Pancreas (tissue), 10 donors: ENCODE data around the gene TUNAR. TPM values are rescaled to one million over a fixed set of nuclear protein-coding genes. Genes with fewer than 3 reads are reported as not detected.

Experiments used
- ATAC-seq, 4 donors: fragments of 200-7000 bp; cut with Tn5 transposase; one replicate each; pipeline versions ENCODE4 v1.8.0 to v1.9.1; 2020; ENCODE audit warnings: mild to moderate bottlenecking in 4 of 4, moderate library complexity in 4 of 4
- DNase-seq, 6 donors: peaks; one replicate each; pipeline ENCODE4 v3.0.0-alpha.2; 2020
- FAIRE-seq: peaks from 2 replicates; lab custom pipeline; 2012; peaks lifted over from hg19 to GRCh38; lab: Jason Lieb, UNC
- H3K27ac ChIP-seq, 4 donors: fragments of 200-600 bp; sonication (generic); 1 replicate in 3 of 4; 2 replicates in 1 of 4; pipeline versions ENCODE4 v1.5.0 to v1.8.0; 2020
- H3K27me3 ChIP-seq, 4 donors: fragments of 200-600 bp; one replicate each; pipeline ENCODE4 v1.8.0; 2021
- H3K36me3 ChIP-seq, 3 donors: fragments of 200-600 bp; sonication (generic) in 1 of 3; one replicate each; pipeline versions ENCODE4 v1.5.0 to v1.8.0; 2020 to 2021
- H3K4me1 ChIP-seq, 3 donors: fragments of 200-600 bp; one replicate each; pipeline ENCODE4 v1.8.0; 2021
- H3K4me3 ChIP-seq, 4 donors: fragments of 200-600 bp; sonication (generic) in 2 of 4; one replicate each; pipeline versions ENCODE4 v1.5.0 to v1.8.0; 2020 to 2021
- H3K9me3 ChIP-seq, 4 donors: fragments of 200-600 bp; one replicate each; pipeline ENCODE4 v1.8.0; 2021
- WGBS, 2 donors: extraction: QIAGEN DNeasy Blood & Tissue Kit; methylation state at CpG; one replicate each; pipeline ENCODE4 v1.1.7; 2013; 5-methylcytosine and 5-hydroxymethylcytosine counted together
- intact Hi-C, 3 donors: fragments of 100-400 bp; cut with DNase I; formaldehyde crosslinking; loops; one replicate each; pipeline versions ENCODE4 v1.11.1 to v1.14.2; 2022
- polyA plus RNA-seq, 2 donors: library from polyadenylated mRNA; stranded (reverse); fragments of 200-250 nt; gene quantifications; one replicate each; pipeline ENCODE4 v1.2.3, GENCODE V29; 2013
- total RNA-seq, 6 donors: library from RNA; stranded (reverse); fragmentation: NEBNext Ultra II Directional in 4 of 6; extraction: Animal tissue kit (Norgen Biotek cat#: 25700) in 4 of 6; gene quantifications; one replicate each; pipeline versions ENCODE4 v1.2.1 to v1.2.4, GENCODE V29; 2021 to 2023
- TF ChIP-seq, protein P1 (sequence below), 4 donors: fragments of 200-600 bp; sonication (generic) in 3 of 4; IDR thresholded peaks; one replicate each; pipeline versions ENCODE4 v1.5.0 to v1.8.0; 2021; ENCODE audit warnings: antibody characterized with exemption in 4 of 4
- donor health status: healthy with polysubstance abuse.
- donor health status: DM: no; HTN: no; CAD: no; lungs with moderate emphysema.
- donor health status: DM: no; HTN: no; CAD: no.
- donor health status: control.
- donor health status: control.
- donor health status: Bipolar disorder and iron deficiency.
- donor health status: DM: yes; HTN: yes; CAD: no.
- donor health status: DM: no; HTN: no; CAD: no.
- donor health status: DM: no; HTN: no; CAD: no.
- donor health status: DM: yes; HTN: yes; CAD: no.

TUNAR gene
- total and polyA plus RNA-seq, 8 donors = 0.23 to 12.7 (median 1.0) TPM

DNA sequence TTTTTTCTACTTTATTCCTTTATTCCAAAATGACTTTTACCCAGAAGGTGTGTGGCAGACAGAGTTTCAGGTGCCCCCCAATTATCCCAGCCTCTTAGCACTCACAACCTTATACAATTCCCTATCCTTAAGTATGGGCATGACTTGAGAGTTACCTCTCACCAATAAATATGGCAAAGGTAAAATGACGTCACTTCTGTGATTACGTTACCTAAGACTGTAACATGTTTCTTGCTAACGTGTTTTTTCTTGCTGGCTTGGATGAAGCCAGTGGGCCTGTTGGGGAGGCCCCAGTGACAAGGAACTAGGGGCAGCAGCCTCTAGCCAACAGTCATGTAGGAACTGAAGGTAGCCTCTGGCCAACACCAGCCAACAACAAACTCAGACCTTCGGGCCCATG is 13.3 kb upstream of the TUNAR start:
- no peak overlapping the region for H3K27ac ChIP-seq
- H3K4me3 ChIP-seq = no peak overlapping the region
- FAIRE-seq (no peak), ATAC-seq (no peak), DNase-seq (no peak)
- no peaks in the 10 kb centered on the region for H3K9me3 ChIP-seq
- WGBS, 2 donors = 63 to 71% methylated on average over 4 of the region's 4 CpGs
- no peaks in the 10 kb centered on the region for H3K36me3 ChIP-seq
- TF ChIP-seq, protein P1, sequence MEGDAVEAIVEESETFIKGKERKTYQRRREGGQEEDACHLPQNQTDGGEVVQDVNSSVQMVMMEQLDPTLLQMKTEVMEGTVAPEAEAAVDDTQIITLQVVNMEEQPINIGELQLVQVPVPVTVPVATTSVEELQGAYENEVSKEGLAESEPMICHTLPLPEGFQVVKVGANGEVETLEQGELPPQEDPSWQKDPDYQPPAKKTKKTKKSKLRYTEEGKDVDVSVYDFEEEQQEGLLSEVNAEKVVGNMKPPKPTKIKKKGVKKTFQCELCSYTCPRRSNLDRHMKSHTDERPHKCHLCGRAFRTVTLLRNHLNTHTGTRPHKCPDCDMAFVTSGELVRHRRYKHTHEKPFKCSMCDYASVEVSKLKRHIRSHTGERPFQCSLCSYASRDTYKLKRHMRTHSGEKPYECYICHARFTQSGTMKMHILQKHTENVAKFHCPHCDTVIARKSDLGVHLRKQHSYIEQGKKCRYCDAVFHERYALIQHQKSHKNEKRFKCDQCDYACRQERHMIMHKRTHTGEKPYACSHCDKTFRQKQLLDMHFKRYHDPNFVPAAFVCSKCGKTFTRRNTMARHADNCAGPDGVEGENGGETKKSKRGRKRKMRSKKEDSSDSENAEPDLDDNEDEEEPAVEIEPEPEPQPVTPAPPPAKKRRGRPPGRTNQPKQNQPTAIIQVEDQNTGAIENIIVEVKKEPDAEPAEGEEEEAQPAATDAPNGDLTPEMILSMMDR (IDR thresholded peaks at IDR 0.05) = no peak
- no peaks in the 10 kb centered on the region for H3K4me1 ChIP-seq
- intact Hi-C loops = no loop called here
- no peaks in the 10 kb centered on the region for H3K27me3 ChIP-seq

DNA sequence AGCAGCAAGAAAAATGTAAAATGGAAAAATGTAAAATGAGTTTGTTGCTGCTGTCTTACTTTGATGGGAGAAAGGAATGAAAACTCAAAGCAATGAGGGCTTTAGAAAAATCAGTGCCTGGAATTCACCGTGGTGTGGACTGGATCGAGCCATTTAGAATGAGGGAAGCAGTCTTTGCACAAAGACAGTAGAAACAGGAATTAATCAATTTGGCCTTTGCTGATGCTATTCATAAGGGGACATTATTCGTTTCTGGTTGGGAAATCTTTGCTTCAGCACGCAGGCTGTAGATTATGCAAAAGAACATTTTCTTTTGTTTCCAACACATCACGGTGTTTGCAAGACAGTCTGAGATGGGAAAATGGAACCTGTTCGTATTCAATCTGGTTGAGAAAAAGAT is 6.9 kb upstream of the TUNAR start:
- Histone ChIP-seq H3K27ac (no peak overlapping the region), H3K4me1 (no peaks in the 10 kb centered on the region), H3K4me3 (no peak overlapping the region), H3K36me3 (no peaks in the 10 kb centered on the region), H3K27me3 (no peaks in the 10 kb centered on the region), H3K9me3 (no peaks in the 10 kb centered on the region)
- ATAC-seq (no peak), FAIRE-seq (no peak), DNase-seq (no peak)
- TF ChIP-seq, protein P1 (IDR thresholded peaks at IDR 0.05) = no peak
- WGBS, 2 donors = 53 to 63% methylated on average over 6 of the region's 6 CpGs
- intact Hi-C loops = no loop called here

DNA sequence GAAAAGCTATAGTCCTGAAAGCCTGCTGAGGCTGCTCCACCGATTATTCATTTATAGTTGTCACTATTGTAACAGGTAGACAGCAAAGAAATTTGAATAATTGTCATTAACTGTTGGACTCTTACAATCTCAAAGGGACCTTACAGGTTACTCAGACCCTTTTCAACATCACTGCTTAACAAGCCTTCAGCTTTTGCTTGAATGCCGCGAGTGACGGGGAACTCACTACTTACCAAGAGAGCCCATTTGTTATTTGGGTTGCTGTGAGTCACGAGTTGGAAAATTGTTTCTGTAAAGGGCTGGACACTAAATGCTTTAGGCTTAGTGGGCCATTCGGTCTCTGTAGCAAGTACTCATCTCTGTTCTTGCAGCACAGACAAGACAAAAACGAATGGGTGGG is 5.9 kb upstream of the TUNAR start:
- 60 to 81% methylated on average over 7 of the region's 7 CpGs for WGBS, 2 donors
- no peak for FAIRE-seq
- Histone ChIP-seq H3K9me3 (no peaks in the 10 kb centered on the region), H3K27ac (no peak overlapping the region), H3K4me1 (no peaks in the 10 kb centered on the region), H3K27me3 (peaks cover 0 to 4% (median under 1%) of the 10 kb centered on the region in 4 donors), H3K4me3 (no peak overlapping the region), H3K36me3 (no peaks in the 10 kb centered on the region)
- intact Hi-C loops = no loop called here
- no peak for ATAC-seq
- TF ChIP-seq, protein P1 (IDR thresholded peaks at IDR 0.05) = no peak
- DNase-seq = no peak

DNA sequence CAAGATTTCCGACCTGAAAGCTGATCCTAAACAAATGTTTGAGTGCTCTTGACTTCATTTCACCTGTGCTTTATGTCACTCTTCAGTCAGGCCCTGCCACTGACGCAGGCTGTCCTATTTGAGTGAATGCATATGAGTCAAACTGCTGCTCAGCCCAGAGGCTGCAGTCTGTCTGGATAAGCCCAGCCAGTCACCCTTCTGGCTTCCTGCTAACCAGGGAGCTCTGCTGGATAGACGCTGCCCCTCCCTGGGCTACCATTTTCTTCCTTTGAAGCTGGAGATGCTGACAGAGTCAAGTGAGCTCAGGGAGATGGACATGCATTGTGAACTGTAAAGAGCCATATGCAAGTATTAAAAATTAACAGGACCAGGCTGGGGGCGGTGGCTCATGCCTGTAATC is 5.1 kb upstream of the TUNAR start:
- H3K36me3 ChIP-seq = no peaks in the 10 kb centered on the region
- FAIRE-seq = no peak
- no peak for DNase-seq
- ATAC-seq = no peak
- peaks cover 0 to 10% (median 3%) of the 10 kb centered on the region in 4 donors for H3K27me3 ChIP-seq
- H3K27ac ChIP-seq = no peak overlapping the region
- intact Hi-C loops = no loop called here
- peaks cover 0 to 3% (median 0%) of the 10 kb centered on the region in 3 donors for H3K4me1 ChIP-seq
- no peaks in the 10 kb centered on the region for H3K9me3 ChIP-seq
- TF ChIP-seq, protein P1 (IDR thresholded peaks at IDR 0.05) = no peak
- H3K4me3 ChIP-seq = no peak overlapping the region
- WGBS, 2 donors = 37 to 44% methylated on average over 4 of the region's 4 CpGs

DNA sequence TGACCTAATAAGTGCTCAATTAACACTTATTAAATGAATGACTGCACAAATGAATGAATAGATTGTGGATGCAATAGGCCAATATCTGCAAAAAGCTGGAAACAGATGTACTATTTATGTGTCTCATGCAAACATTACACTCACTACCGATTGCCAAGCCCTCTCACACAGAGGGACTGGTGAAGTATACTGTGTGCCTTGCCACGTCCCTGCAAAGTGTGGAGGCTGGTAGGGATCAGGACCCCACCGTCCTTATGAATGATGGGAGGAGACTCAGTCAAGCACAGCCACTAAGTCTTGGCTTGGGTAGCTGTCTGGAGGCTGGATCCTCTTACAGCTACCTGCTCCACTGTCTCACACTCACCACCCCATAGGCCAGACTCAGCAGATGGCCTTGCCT is 3.9 kb upstream of the TUNAR start:
- H3K36me3 ChIP-seq = no peaks in the 10 kb centered on the region
- intact Hi-C loops = no loop called here
- no peak for ATAC-seq
- H3K27ac ChIP-seq = no peak overlapping the region
- H3K4me3 ChIP-seq = no peak overlapping the region
- 45 to 49% methylated on average over 3 of the region's 3 CpGs for WGBS, 2 donors
- no peak for DNase-seq
- TF ChIP-seq, protein P1 (IDR thresholded peaks at IDR 0.05) = no peak
- H3K4me1 ChIP-seq = peaks cover 0 to 6% (median 0%) of the 10 kb centered on the region in 3 donors
- no peaks in the 10 kb centered on the region for H3K9me3 ChIP-seq
- no peak for FAIRE-seq
- peaks cover 0 to 15% (median 7%) of the 10 kb centered on the region in 4 donors for H3K27me3 ChIP-seq
